Activated CD4-positive, CD25-positive, alpha-beta regulatory T cell (primary cell): Measurements from ENCODE around the gene BRD7.
A peak's percentile ranks its signal among the peaks of the same experiment; 100 is the strongest.
"Not testable (repeated sequence)": the region's sequence is repeated elsewhere in the genome, so short reads cannot be mapped to it uniquely, and the experiment has no call there.

Source experiments
- DNase-seq, 4 experiments: peaks; one replicate each; lab custom pipeline; 2025; lab: John Stamatoyannopoulos, UW

Gene BRD7

GRCh38 chr16:50354629-50355456 lies 13.9 kb downstream of the BRD7 start:
- no peak for DNase-seq

- no peak for DNase-seq
Observed at GRCh38 chr16:50354082-50354481, 14.7 kb downstream of the BRD7 start.

- DNase-seq: no peak
Observed at GRCh38 chr16:50351952-50352351, 16.8 kb downstream of the BRD7 start.

GRCh38 chr16:50351116-50351515 lies 17.7 kb downstream of the BRD7 start:
- DNase-seq: no peak

- DNase-seq: not testable (repeated sequence)
Observed at GRCh38 chr16:50345210-50345609, 23.6 kb downstream of the BRD7 start.

- DNase-seq: not testable (repeated sequence)
Observed at GRCh38 chr16:50343566-50343965, 25.2 kb downstream of the BRD7 start.

GRCh38 chr16:50340578-50340977 lies 28.2 kb downstream of the BRD7 start:
- DNase-seq: no peak

GRCh38 chr16:50338371-50339231 lies 30.2 kb downstream of the BRD7 start:
- DNase-seq: no peak

GRCh38 chr16:50336884-50337283 lies 31.9 kb downstream of the BRD7 start:
- DNase-seq: no peak

GRCh38 chr16:50335196-50335958 lies 33.4 kb downstream of the BRD7 start:
- no peak for DNase-seq

GRCh38 chr16:50334106-50334975 lies 34.4 kb downstream of the BRD7 start:
- DNase-seq: no peak

- DNase-seq: no peak
Observed at GRCh38 chr16:50332599-50332998, 36.2 kb downstream of the BRD7 start.

GRCh38 chr16:50331570-50331969 lies 37.2 kb downstream of the BRD7 start:
- no peak for DNase-seq

- DNase-seq: no peak
Observed at GRCh38 chr16:50329446-50330189, 39.2 kb downstream of the BRD7 start.

- peak in 3 of 4 experiments; percentile 27 to 31 (median 31) for DNase-seq
Observed at GRCh38 chr16:50326835-50327465, 41.8 kb downstream of the BRD7 start.

GRCh38 chr16:50326264-50326663 lies 42.5 kb downstream of the BRD7 start:
- no peak for DNase-seq

- DNase-seq: no peak
Observed at GRCh38 chr16:50324345-50324744, 44.4 kb downstream of the BRD7 start.

GRCh38 chr16:50323335-50324011 lies 45.3 kb downstream of the BRD7 start:
- DNase-seq: no peak

- no peak for DNase-seq
Observed at GRCh38 chr16:50322333-50322732, 46.5 kb downstream of the BRD7 start.
